Measurements from ENCODE around the gene PDZRN4.

Gene PDZRN4

GRCh38 chr12:41327096-41327895 lies 139.2 kb downstream of the PDZRN4 start:
- TF ChIP-seq, protein P1, sequence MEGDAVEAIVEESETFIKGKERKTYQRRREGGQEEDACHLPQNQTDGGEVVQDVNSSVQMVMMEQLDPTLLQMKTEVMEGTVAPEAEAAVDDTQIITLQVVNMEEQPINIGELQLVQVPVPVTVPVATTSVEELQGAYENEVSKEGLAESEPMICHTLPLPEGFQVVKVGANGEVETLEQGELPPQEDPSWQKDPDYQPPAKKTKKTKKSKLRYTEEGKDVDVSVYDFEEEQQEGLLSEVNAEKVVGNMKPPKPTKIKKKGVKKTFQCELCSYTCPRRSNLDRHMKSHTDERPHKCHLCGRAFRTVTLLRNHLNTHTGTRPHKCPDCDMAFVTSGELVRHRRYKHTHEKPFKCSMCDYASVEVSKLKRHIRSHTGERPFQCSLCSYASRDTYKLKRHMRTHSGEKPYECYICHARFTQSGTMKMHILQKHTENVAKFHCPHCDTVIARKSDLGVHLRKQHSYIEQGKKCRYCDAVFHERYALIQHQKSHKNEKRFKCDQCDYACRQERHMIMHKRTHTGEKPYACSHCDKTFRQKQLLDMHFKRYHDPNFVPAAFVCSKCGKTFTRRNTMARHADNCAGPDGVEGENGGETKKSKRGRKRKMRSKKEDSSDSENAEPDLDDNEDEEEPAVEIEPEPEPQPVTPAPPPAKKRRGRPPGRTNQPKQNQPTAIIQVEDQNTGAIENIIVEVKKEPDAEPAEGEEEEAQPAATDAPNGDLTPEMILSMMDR (IDR thresholded peaks at IDR 0.05; ENCODE audit: insufficient read depth, low read depth, low read length, missing control alignments): no peak
- DNase-seq (ENCODE audit: low read depth): no peak
- no peak overlapping the region for H3K4me3 ChIP-seq (ENCODE audit: low read depth, low read length)

DNA sequence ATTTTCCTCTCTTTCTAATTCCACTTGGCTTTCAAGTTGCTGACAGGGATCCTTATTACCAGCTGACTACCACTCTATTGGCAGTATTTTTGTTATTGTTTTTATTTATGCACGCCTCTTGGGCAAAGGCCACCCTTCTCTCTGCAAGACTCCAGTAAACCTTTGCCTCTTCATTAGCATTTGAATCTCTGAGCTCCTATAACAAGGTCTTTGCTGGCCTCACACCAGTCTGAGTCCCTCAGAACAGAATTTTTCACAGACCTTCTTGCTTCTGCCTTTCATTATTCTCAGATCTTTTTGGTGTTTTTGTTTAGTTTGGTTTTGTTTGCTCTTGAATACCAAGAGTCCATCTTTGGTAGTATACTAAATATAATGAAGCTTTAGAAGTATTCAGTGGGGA lies 145.9 kb downstream of the PDZRN4 start:
- no peak overlapping the region for H3K4me3 ChIP-seq (ENCODE audit: low read depth, low read length)
- TF ChIP-seq, protein P1 (IDR thresholded peaks at IDR 0.05; ENCODE audit: insufficient read depth, low read depth, low read length, missing control alignments): no peak
- no peak for DNase-seq (ENCODE audit: low read depth)

GRCh38 chr12:41334390-41334789 lies 146.3 kb downstream of the PDZRN4 start:
- TF ChIP-seq, protein P1 (IDR thresholded peaks at IDR 0.05; ENCODE audit: insufficient read depth, low read depth, low read length, missing control alignments): no peak
- DNase-seq (ENCODE audit: low read depth): no peak
- no peak overlapping the region for H3K4me3 ChIP-seq (ENCODE audit: low read depth, low read length)

DNA sequence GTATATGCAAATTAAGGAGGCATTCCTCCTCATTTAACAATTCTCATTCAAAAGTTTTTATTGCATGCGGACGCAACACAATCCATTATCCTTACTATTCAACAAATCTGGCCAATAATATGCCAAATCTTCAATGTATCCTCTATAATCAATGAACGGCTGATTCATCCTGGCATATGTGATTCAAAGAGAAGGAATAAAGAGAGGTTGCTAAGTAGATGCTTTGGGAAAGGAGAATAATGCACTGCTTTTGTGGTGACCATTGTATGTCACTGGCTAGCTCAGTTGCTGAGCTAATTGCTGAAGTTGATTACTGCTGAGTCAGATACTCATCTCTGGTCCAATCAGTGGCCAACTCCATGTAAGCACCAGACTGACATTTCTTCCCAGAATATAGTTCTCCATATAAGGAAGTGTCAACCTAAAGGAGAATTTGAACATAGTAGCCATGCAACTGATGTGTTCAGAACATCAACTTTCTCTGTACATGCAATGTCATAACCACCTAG lies 148.0 kb downstream of the PDZRN4 start:
- TF ChIP-seq, protein P1 (IDR thresholded peaks at IDR 0.05; ENCODE audit: insufficient read depth, low read depth, low read length, missing control alignments): no peak
- H3K4me3 ChIP-seq (ENCODE audit: low read depth, low read length): no peak overlapping the region
- DNase-seq (ENCODE audit: low read depth): no peak

DNA sequence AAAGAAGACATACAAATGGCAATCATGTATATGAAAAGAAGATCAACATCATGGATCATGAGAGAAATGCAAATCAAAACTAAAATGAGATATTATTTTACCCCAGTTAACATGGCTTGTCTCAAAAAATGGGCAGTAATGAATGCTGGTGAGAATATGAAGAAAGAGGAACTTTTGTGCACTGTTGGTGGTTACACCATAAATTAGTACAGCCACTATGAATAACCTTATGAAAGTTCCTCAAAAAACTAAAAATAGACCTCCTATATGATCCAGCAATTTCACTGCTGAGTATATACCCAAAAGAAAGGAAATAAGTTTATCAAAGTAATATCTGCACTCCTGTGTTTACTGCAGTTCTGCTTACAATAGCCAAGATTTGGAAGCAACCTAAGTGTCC lies 151.7 kb downstream of the PDZRN4 start:
- no peak for DNase-seq (ENCODE audit: low read depth)
- TF ChIP-seq, protein P1 (IDR thresholded peaks at IDR 0.05; ENCODE audit: insufficient read depth, low read depth, low read length, missing control alignments): no peak
- no peak overlapping the region for H3K4me3 ChIP-seq (ENCODE audit: low read depth, low read length)

GRCh38 chr12:41344776-41345470 lies 156.8 kb downstream of the PDZRN4 start:
- no peak overlapping the region for H3K4me3 ChIP-seq (ENCODE audit: low read depth, low read length)
- DNase-seq (ENCODE audit: low read depth): no peak
- TF ChIP-seq, protein P1 (IDR thresholded peaks at IDR 0.05; ENCODE audit: insufficient read depth, low read depth, low read length, missing control alignments): no peak
